ENCODE measurements around the gene SGIP1.

DNA sequence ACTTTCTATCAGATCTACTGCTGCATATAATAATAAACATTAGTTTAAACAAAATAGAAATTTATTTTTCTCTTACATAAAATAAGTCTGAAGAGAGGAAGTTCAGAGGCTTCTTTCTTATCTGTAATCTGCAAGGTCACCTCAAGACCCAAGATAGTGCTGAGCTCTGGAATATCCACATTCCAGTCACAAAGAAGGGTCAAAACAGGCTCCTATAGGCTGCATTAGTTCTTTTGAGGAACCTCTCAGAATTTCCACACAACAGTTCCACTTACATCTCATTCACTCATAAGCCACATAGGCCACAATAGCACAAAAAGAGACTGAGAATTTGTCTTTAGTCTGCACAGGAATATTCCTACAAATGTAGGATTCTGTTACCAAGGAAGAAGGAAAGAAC, 233.7 kb downstream of the SGIP1 start:
- TF ChIP-seq, protein P1, sequence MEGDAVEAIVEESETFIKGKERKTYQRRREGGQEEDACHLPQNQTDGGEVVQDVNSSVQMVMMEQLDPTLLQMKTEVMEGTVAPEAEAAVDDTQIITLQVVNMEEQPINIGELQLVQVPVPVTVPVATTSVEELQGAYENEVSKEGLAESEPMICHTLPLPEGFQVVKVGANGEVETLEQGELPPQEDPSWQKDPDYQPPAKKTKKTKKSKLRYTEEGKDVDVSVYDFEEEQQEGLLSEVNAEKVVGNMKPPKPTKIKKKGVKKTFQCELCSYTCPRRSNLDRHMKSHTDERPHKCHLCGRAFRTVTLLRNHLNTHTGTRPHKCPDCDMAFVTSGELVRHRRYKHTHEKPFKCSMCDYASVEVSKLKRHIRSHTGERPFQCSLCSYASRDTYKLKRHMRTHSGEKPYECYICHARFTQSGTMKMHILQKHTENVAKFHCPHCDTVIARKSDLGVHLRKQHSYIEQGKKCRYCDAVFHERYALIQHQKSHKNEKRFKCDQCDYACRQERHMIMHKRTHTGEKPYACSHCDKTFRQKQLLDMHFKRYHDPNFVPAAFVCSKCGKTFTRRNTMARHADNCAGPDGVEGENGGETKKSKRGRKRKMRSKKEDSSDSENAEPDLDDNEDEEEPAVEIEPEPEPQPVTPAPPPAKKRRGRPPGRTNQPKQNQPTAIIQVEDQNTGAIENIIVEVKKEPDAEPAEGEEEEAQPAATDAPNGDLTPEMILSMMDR (IDR thresholded peaks at IDR 0.05), result no peak
- TF ChIP-seq POLR2A (IDR thresholded peaks at IDR 0.05), result no peak
